Motor neuron (in vitro differentiated cells): ENCODE measurements around the gene ABCC8. TPM values are rescaled to one million over a fixed set of nuclear protein-coding genes. Genes with fewer than 3 reads are reported as not detected.
"Not testable (repeated sequence)": the region's sequence is repeated elsewhere in the genome, so short reads cannot be mapped to it uniquely, and the experiment has no call there.

Source experiments
- ATAC-seq, 8 experiments: fragments of 200-7000 bp; cut with Tn5 transposase; replicated peaks in 6 of 8; 2 replicates each; pipeline ENCODE4 v1.8.0; 2021; ENCODE audit warnings: mild to moderate bottlenecking in 8 of 8, moderate library complexity in 8 of 8
- H3K27ac ChIP-seq, 2 donors: fragments of 250-450 bp; sonication (Bioruptor Pico); 2 replicates each; pipeline ENCODE4 v1.9.0; 2021; ENCODE audit warnings: antibody characterized with exemption in 2 of 2, mild to moderate bottlenecking in 2 of 2, moderate library complexity in 1 of 2
- H3K4me1 ChIP-seq, 2 donors: fragments of 250-450 bp; sonication (Bioruptor Pico); replicated peaks in 1 of 2; 2 replicates each; pipeline ENCODE4 v1.6.1; 2021; ENCODE audit warnings: antibody characterized with exemption in 2 of 2, mild to moderate bottlenecking in 2 of 2, moderate library complexity in 1 of 2
- H3K4me3 ChIP-seq, 5 donors: fragments of 250-450 bp; sonication (Bioruptor Pico); 2 replicates each; pipeline ENCODE4 v1.9.0; 2021; ENCODE audit warnings: antibody characterized with exemption in 5 of 5, mild to moderate bottlenecking in 5 of 5, moderate library complexity in 4 of 5
- WGBS, 10 experiments: fragments of 450-650 bp; shearing (Covaris generic); methylation state at CpG; one replicate each; pipeline ENCODE4 v1.0.0; 2022; 5-methylcytosine and 5-hydroxymethylcytosine counted together
- in situ Hi-C, 9 experiments: fragments of 400-800 bp; cut with MboI; loops; one replicate each; pipeline ENCODE4 v1.15.0; 2021; ENCODE audit warnings: low sequenced_read_pairs in 9 of 9, low pct_unique_long_range_greater_than_20kb in 2 of 9; ENCODE audit not compliant: unreplicated experiment in 9 of 9
- total RNA-seq, 8 experiments: library from RNA; unstranded; fragments of 300-600 nt; gene quantifications; 2 replicates each; pipeline versions ENCODE4 v1.2.3 to v1.2.4, GENCODE V29; 2022

The ABCC8 gene
- total RNA-seq, 8 experiments from 2014 or later: 0.18 to 11.8 (median 3.8) TPM

DNA sequence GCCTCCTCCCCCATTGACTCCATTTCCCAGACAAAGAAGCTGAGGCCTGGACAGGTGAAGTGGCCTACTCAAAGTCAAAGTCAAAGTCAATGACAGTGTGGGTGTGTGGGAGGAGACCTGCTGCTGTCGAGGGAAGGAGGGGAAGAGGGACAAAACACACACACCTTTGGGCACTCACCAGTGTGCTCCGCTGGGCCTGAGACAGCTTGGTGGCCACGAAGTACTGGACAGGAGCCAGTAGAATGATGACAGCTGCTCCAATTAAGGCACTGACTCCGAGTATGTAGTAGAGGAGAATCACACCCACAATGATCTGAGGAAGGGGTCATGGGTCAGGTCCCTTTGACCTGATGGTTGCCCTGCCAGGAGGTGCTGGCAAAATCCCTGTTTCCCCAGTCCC lies 33.6 kb downstream of the ABCC8 start:
- no peak overlapping the region for H3K27ac ChIP-seq
- WGBS, 10 experiments: 0 to 100% (median 33%) methylated on average over 1 to 3 of the region's 4 CpGs; no CpG with 5 or more reads in 2 of the 10 experiments
- in situ Hi-C loops: no loop called here
- H3K4me3 ChIP-seq: no peak overlapping the region
- no peaks in the 10 kb centered on the region for H3K4me1 ChIP-seq
- no peak for ATAC-seq

DNA sequence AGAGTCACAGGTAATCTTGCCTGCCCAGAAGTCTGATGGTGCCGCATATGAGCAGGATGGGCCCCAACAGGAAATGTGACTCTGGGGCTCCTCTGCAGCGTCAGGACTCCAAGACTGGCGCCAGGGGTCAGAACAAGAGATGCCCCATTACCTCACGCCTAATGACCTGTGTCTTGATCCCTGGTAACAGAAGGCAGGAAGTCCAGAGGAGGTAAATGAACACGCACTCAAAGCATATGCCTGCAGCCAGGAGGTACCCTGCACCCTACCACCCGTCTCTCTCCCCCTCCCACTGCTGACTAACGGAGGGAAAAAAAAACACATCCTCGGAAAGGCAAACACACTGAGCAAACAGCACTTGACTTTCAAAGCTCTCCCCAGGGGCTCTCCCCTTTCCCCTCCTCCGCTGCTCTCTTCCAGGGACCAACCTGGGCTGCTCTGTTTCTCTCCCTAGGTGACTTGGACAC lies 37.3 kb downstream of the ABCC8 start:
- Histone ChIP-seq H3K4me1 (peaks cover 8% of the 10 kb centered on the region in 2 donors), H3K27ac (no peak overlapping the region), H3K4me3 (no peak overlapping the region)
- peak in 5 of 8 experiments; percentile 68 to 95 (median 77) for ATAC-seq
- whole genome bisulfite sequencing, 10 experiments: 11 to 80% (median 59%) methylated on average over 1 to 8 of the region's 9 CpGs; no CpG with 5 or more reads in 4 of the 10 experiments
- in situ Hi-C loops: no loop called here

DNA sequence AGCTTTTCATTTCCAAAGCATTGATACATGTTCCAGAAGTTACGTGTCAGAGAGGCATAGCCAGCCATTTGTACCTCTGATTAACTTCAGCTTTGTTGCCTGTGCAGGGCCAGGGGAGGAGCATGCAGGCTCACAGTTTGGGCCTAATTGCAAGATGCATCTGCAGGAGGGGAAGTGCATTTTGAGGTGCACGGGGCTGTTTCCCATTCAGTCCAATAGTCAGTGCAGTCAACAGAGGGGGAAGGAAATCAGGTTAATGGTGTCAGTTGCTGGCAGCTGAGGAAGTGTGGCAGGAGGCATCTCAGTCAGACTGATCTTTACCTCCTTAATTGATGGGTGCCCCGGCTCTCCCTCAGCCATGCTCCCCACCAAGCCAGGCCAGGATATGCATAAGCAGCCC lies 39.3 kb downstream of the ABCC8 start:
- Histone ChIP-seq H3K4me1 (peaks cover 16 to 17% of the 10 kb centered on the region in 2 donors), H3K27ac (no peak overlapping the region), H3K4me3 (no peak overlapping the region)
- WGBS, 10 experiments: 29 to 100% (median 83%) methylated on average over 1 to 2 of the region's 3 CpGs; no CpG with 5 or more reads in 3 of the 10 experiments
- in situ Hi-C loops: no loop called here
- ATAC-seq: no peak

DNA sequence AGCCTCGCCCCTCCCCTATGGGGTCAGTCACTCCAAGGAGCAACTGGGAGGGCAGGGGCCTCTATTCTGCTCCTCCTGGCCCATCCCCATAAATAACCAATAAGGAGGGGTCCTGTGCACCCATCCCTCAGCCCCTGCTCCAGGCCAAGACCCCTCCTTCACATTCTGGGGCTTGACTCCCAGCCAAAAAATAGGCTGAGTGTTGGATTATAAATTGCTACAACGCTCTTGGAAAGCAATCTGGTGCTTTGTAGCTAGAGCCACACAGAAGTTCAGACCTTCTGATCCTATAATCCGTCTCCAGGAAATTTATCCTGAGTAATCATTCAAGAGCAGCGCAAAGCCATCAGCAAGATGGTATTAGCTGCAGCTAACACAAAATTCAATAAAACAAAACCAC lies 42.5 kb downstream of the ABCC8 start:
- Histone ChIP-seq H3K4me1 (peaks cover 29 to 35% of the 10 kb centered on the region in 2 donors), H3K4me3 (no peak overlapping the region), H3K27ac (peak overlapping the region; percentile 17 to 26)
- ATAC-seq: no peak
- 61 to 92% (median 71%) methylated on average over 2 to 3 of the region's 4 CpGs; no CpG with 5 or more reads in 6 of the 10 experiments for WGBS, 10 experiments
- in situ Hi-C loops: no loop called here

DNA sequence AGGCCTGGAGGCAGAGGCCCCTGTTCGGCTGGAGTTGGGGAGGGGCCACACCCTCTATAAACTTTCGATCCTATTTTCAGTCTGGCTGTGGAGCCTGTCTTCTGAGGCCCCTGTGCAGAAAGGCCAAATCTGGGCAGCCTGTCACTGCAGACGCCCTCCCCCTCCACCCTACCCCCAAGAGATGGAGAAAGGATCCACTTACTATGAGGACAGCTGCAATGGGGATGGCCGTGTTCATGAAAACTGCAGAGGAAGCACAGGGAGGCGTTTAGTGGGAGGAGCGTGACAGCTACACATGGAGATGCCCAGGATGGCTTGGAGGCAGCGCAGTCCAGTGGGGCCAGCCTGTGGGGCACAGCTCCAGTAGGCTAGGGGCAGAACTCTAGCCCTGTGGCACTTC lies 44.6 kb downstream of the ABCC8 start:
- no peak overlapping the region for H3K4me3 ChIP-seq
- 0 to 88% (median 63%) methylated on average over 1 to 3 of the region's 7 CpGs; no CpG with 5 or more reads in 2 of the 10 experiments for WGBS, 10 experiments
- in situ Hi-C loops: no loop called here
- H3K27ac ChIP-seq: no peak overlapping the region
- peak in 4 of 8 experiments; percentile 9 to 82 (median 47) for ATAC-seq
- H3K4me1 ChIP-seq: peaks cover 31 to 35% of the 10 kb centered on the region in 2 donors

DNA sequence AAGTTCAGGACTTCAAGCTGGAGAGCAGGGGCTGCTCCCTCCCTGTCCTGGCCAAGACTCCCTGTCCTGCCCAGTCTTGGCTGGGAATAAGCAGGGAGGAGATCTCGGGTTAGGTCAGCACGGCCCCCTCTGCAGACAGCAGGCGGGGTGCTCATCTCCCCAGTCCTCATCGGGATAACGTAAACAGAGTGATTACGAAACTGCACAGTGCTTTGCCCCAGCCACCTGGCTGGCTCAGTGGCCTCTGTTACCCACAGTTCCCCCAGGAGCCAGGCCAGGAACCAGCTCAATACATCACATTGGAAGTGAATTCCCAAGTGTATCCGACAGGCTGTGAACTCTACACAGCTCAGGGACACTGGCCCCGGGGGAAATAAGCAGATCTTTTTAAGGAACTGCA lies 45.5 kb downstream of the ABCC8 start:
- ATAC-seq: peak in 7 of 8 experiments; percentile 28 to 92 (median 80)
- 33 to 82% (median 67%) methylated on average over 1 to 3 of the region's 8 CpGs; no CpG with 5 or more reads in 5 of the 10 experiments for WGBS, 10 experiments
- in situ Hi-C loops: no loop called here
- Histone ChIP-seq H3K4me3 (no peak overlapping the region), H3K4me1 (peaks cover 31 to 35% of the 10 kb centered on the region in 2 donors), H3K27ac (no peak overlapping the region)

DNA sequence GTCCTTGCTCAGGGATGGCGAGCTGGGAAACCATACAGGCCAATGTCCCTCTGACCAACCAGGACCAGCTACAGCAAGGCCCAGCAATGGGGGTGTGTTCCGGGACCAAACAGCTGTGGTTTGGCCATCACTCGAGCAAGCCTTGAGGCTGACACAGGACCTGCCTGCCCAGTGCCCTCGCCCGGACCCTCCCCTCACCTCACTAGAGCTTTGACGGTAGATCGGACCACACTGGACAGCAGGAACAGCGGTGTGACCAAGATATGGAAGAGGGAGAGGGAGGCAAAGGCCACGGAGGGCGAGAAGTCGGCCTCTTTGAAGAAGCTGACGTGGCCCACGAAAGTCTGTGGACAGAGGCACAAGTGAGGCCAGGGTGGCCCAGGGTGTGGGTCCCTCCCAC lies 46.0 kb downstream of the ABCC8 start:
- in situ Hi-C loops: no loop called here
- H3K4me1 ChIP-seq: peaks cover 31 to 35% of the 10 kb centered on the region in 2 donors
- H3K27ac ChIP-seq: no peak overlapping the region
- no peak for ATAC-seq
- H3K4me3 ChIP-seq: no peak overlapping the region
- WGBS, 10 experiments: 51 to 100% (median 77%) methylated on average over 1 to 11 of the region's 13 CpGs; no CpG with 5 or more reads in 3 of the 10 experiments

DNA sequence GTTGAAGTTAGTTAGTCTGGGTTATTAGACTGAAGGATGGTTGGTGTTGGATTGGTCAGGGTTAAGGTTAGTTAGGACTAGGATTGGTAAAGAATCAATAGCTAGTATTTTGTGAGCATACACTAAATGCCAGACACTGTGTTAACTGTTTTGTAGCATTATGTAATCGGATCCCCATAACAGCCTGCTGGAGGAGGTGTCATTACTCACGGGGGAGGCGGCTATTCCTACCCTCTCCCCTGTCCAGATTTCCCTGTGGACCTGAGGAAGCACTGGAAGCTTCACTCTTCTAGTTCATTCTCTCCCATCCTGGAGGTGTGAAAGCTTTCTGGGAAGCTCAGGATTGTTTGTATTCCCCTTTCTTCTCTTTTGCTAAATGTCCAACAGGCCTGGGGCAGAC lies 47.7 kb downstream of the ABCC8 start:
- in situ Hi-C loops: no loop called here
- WGBS, 10 experiments: 33 to 100% (median 65%) methylated on average over 1 to 3 of the region's 3 CpGs; no CpG with 5 or more reads in 5 of the 10 experiments
- ATAC-seq: peak in 1 of 8 experiments; percentile 62
- H3K4me1 ChIP-seq: peaks cover 19 to 22% of the 10 kb centered on the region in 2 donors
- H3K4me3 ChIP-seq: no peak overlapping the region
- no peak overlapping the region for H3K27ac ChIP-seq

DNA sequence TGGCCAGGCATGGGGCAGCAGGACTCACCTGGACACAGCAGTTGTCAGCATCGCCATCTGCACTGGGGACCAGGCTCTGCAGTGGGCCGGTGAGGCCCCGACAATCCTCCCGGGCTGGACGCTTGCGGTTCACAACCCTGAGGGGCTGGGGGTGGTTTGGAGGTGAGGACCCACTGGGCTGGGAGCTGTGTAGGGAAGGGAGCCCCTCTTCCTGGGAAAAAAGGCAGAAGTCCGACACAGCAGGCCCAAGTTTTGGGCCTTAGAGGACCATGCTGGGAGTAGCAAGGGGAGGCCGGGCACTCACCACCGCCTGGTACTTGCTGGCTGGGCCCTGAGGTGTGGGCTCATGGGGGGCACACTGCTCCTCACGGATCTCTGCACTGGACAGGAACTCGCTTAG lies 48.4 kb downstream of the ABCC8 start:
- no peak overlapping the region for H3K27ac ChIP-seq
- peaks cover 15 to 18% of the 10 kb centered on the region in 2 donors for H3K4me1 ChIP-seq
- ATAC-seq: no peak
- WGBS, 10 experiments: 0 to 100% (median 95%) methylated on average over 2 to 4 of the region's 11 CpGs; no CpG with 5 or more reads in 7 of the 10 experiments
- H3K4me3 ChIP-seq: no peak overlapping the region
- in situ Hi-C loops: no loop called here

DNA sequence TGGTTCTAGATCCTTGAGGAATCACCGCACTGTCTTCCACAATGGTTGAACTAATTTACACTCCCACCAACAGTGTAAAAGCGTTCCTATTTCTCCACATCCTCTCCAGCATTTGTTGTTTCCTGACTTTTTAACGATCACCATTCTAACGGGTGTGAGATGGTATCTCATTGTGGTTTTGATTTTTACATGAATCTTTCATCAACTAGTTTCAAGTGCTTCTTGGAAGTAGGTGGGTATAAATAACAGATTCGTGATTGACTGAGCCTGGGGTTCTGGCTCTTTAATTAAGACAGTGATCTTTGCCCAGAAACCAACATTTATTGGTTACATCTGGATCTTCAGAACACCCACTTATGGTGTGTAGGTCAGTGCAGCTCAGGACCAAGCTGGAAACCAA lies 50.4 kb downstream of the ABCC8 start:
- ATAC-seq: not testable (repeated sequence)

DNA sequence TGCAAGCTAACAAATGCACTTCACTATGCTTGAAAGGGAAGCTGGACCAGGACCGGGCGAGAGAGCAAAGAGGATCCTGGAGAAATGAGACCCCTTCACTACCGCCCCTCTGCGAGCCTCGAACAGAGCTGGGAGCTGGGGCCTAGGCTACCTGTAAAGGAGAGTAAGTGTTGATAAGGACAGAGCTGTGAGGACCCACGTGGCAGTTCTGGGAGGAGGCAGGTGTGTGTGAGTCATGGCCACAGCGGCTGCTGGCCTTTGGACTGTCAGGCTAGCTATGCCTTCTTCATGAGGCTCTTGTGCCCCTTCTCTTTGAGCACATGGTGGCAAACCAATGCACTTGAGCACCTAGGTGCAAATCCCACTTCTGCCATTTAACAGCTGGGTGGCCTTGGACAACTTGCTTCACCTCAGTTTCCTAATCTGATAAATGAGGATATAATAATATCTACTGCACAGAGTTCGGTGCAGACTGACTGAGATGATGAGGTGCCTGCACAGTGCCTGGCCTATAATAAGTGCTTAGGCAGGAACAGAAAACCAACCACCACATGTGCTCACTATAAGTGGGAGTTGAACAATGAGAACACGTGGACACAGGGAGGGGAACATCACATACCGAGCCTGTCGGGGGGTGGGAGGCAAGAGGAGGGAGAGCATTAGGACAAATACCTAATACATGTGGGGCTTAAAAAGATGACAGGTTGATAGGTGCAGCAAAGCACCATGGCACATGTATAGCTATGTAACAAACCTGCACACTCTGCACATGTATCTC lies 52.9 kb downstream of the ABCC8 start:
- peaks cover 5 to 13% of the 10 kb centered on the region in 2 donors for H3K4me1 ChIP-seq
- H3K27ac ChIP-seq: no peak overlapping the region
- ATAC-seq: no peak
- in situ Hi-C loops: no loop called here
- no peak overlapping the region for H3K4me3 ChIP-seq
- WGBS, 10 experiments: 0 to 100% (median 88%) methylated on average over 1 to 5 of the region's 11 CpGs; no CpG with 5 or more reads in 2 of the 10 experiments

More for the DNA sequence above, 50.4 kb downstream of the ABCC8 start:
- H3K4me3 ChIP-seq, H3K27ac ChIP-seq, in situ Hi-C loops: not testable (repeated sequence)
- H3K4me1 ChIP-seq: peaks cover 9 to 12% of the 10 kb centered on the region in 2 donors
- WGBS, 10 experiments: 38 to 100% (median 100%) methylated on average over 1 to 2 of the region's 5 CpGs; no CpG with 5 or more reads in 7 of the 10 experiments

DNA sequence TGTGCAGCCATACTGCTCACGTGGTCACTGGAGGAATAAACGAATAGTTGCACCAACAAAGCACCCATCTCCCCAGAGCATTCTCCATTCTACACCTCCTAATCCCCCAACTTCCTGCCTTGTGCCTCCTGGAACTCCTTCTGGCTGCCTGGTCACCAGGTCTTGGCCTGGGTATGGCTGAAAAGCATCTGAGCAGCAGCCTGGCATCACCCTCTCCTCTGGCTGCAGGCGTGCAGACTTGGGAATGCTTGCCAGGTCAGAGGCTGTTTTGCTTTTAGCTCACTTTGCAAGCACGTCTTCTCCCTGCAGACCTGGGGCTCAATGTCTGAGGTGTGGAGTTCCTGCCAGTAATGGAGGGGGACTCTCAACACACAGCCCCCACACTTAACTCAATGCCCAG lies 54.9 kb downstream of the ABCC8 start:
- 0 to 100% (median 20%) methylated on average over 1 to 2 of the region's 4 CpGs; no CpG with 5 or more reads in 7 of the 10 experiments for WGBS, 10 experiments
- in situ Hi-C loops: no loop called here
- no peak overlapping the region for H3K4me3 ChIP-seq
- peaks cover 8 to 23% of the 10 kb centered on the region in 2 donors for H3K4me1 ChIP-seq
- H3K27ac ChIP-seq: no peak overlapping the region
- no peak for ATAC-seq

DNA sequence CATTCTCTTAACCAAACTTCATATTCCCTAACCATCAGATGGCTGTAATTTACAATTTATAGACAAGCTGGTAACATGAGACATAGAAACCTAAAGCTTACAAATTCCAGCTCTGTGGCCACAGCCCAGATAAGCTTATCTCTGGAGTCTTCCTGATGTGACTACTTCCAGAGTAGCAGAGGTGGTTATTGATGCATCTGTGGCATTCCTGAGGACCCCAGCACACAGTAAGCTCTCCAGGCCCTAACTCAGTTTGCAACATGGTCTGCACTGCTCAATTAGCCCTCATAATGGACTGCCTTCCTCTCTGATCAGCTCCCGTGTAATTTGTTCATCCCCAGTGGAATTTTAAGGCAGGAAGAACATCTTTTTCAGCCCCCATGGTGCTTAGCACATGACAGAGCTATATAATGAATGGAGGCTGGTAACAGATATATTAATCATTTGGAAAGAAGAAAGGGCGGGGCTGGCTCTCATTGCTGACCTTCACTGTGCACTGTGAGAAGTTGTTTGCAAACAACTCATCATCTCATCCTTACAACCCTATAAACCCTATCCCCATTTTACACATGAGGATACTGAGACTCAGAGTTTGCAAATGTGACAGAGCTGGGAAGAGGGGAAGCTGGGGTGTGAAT lies 58.1 kb downstream of the ABCC8 start:
- in situ Hi-C loops: no loop called here
- Histone ChIP-seq H3K4me1 (peaks cover 9 to 23% of the 10 kb centered on the region in 2 donors), H3K27ac (peak overlapping the region in 1 of 2 donors; percentile 19), H3K4me3 (no peak overlapping the region)
- WGBS, 10 experiments: 0 to 90% (median 43%) methylated on average over 1 to 2 of the region's 2 CpGs; no CpG with 5 or more reads in 2 of the 10 experiments
- ATAC-seq: peak in 4 of 8 experiments; percentile 24 to 68 (median 45)
